ENCODE measurements around the gene ATG5. TPM values are rescaled to one million over a fixed set of nuclear protein-coding genes. Genes with fewer than 3 reads are reported as not detected.

The ATG5 gene
- total RNA-seq, 1 experiment from 2014 or later = 51.4 TPM

GRCh38 chr6:106163446-106163965 is 162.1 kb downstream of the ATG5 start:
- ChIA-PET POLR2A (no interaction called here), CTCF (no interaction called here)
- peak; percentile 61 for ATAC-seq

GRCh38 chr6:106162921-106163320 is 162.6 kb downstream of the ATG5 start:
- Histone ChIP-seq H3K9me3 (ENCODE audit: control insufficient read depth, insufficient read depth, low read depth, low read length) (no peaks in the 10 kb centered on the region), H3K27ac (ENCODE audit: low read length) (no peak overlapping the region), H3K36me3 (ENCODE audit: control insufficient read depth, insufficient read depth, low read length) (no peaks in the 10 kb centered on the region), H3K4me3 (ENCODE audit: low read depth in 2 of 2, low read length in 2 of 2) (no peak overlapping the region), H3K27me3 (ENCODE audit: control insufficient read depth, insufficient read depth, low read length) (no peaks in the 10 kb centered on the region), H3K4me1 (ENCODE audit: control insufficient read depth, insufficient read depth, low read length) (no peaks in the 10 kb centered on the region)
- intact Hi-C loops (cut with micrococcal nuclease; ENCODE audit: unreplicated experiment) (no loop called here), in situ Hi-C loops (cut with HindIII; ENCODE audit: low pct_unique_long_range_greater_than_20kb, low sequenced_read_pairs) (no loop called here)
- no TSS peak for BruUV-seq (replicated peaks)
- TF ChIP-seq POLR2AphosphoS5 (IDR thresholded peaks at IDR 0.05; ENCODE audit: low read depth, low read length) (no peak), TCF7L2 (IDR thresholded peaks at IDR 0.05; ENCODE audit: low read depth, low read length) (no peak), CTCF (IDR thresholded peaks at IDR 0.05) (no peak), SIN3A (IDR thresholded peaks at IDR 0.05; ENCODE audit: borderline replicate concordance, insufficient read depth, low read depth, low read length) (no peak), REST (IDR thresholded peaks at IDR 0.05; ENCODE audit: insufficient read depth in 1 of 2, low read depth in 2 of 2, low read length in 1 of 2) (no peak)
- CTCF ChIA-PET = no interaction called here
- no peak for DNase-seq (ENCODE audit: low read depth, low spot score)
- POLR2A ChIA-PET = no interaction called here
- no peak for ATAC-seq

More at GRCh38 chr6:106163446-106163965, 162.1 kb downstream of the ATG5 start:
- Histone ChIP-seq H3K36me3 (ENCODE audit: control insufficient read depth, insufficient read depth, low read length) (no peaks in the 10 kb centered on the region), H3K9me3 (ENCODE audit: control insufficient read depth, insufficient read depth, low read depth, low read length) (no peaks in the 10 kb centered on the region), H3K4me1 (ENCODE audit: control insufficient read depth, insufficient read depth, low read length) (no peaks in the 10 kb centered on the region), H3K27ac (ENCODE audit: low read length) (no peak overlapping the region), H3K4me3 (ENCODE audit: low read depth in 2 of 2, low read length in 2 of 2) (no peak overlapping the region), H3K27me3 (ENCODE audit: control insufficient read depth, insufficient read depth, low read length) (no peaks in the 10 kb centered on the region)
- intact Hi-C loops (cut with micrococcal nuclease; ENCODE audit: unreplicated experiment) (no loop called here), in situ Hi-C loops (cut with HindIII; ENCODE audit: low pct_unique_long_range_greater_than_20kb, low sequenced_read_pairs) (no loop called here)
- no TSS peak for BruUV-seq (replicated peaks)
- TF ChIP-seq SIN3A (IDR thresholded peaks at IDR 0.05; ENCODE audit: borderline replicate concordance, insufficient read depth, low read depth, low read length) = no peak
- no peak for TF ChIP-seq TCF7L2 (IDR thresholded peaks at IDR 0.05; ENCODE audit: low read depth, low read length)
- no peak for TF ChIP-seq POLR2AphosphoS5 (IDR thresholded peaks at IDR 0.05; ENCODE audit: low read depth, low read length)
- no peak for TF ChIP-seq CTCF (IDR thresholded peaks at IDR 0.05)
- TF ChIP-seq REST (IDR thresholded peaks at IDR 0.05; ENCODE audit: insufficient read depth in 1 of 2, low read depth in 2 of 2, low read length in 1 of 2) = no peak
- no peak for DNase-seq (ENCODE audit: low read depth, low spot score)

All from Panc1 (cell line).